NB4 (cell line): ENCODE data around the gene KRT38.

ENCODE experiments used
- MYC ChIP-seq: IDR thresholded peaks from 2 replicates; pipeline ENCODE4 v1.6.1; 2011; ENCODE audit warnings: low read depth, low read length
- POLR2A ChIP-seq: IDR thresholded peaks from 2 replicates; pipeline ENCODE4 v1.6.1; 2011; ENCODE audit warnings: mild to moderate bottlenecking; ENCODE audit not compliant: insufficient read length; ENCODE audit errors: extremely low read depth
- TF ChIP-seq, protein P1 (sequence below): IDR thresholded peaks from one replicate; pipeline ENCODE4 v1.5.1; 2012; ENCODE audit warnings: low read depth, low read length
- TF ChIP-seq, protein P2 (sequence below): IDR thresholded peaks from 2 replicates; pipeline ENCODE4 v1.6.1; 2011; ENCODE audit warnings: low read depth, low read length

DNA sequence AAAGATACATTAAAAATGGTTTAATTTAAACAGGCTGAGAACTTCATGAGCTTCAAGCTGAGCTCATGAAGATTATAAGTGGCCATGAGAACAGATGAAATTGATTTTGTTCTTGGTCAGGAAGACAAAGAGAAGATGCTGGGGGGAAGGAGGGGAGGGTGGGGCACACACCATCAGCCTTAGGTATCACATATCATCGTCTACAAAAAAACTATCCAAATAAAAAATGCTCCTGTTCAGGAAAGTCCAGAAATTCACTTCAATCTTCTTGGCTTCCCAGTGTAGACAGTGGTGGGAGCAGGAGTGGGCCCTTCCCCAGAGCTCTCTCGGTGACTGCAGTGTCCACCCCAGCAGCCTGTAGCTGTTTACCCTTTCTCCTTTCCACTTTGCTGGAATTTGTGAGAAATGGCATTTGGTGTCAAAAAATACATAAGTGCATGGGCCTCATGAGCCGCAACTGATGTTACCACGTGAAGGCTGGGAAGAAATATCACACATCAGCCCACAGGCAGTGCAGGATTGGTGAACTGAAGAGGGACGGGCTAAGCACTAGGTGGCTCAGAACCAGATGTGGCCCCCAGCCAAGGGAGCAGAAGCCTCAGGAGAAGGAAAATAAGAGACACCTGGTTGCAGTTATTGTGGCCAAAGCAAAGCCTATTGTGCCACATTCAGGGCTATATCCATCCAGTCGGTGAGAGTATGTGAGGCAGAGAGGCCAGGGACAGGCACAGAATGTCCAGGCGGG is 22.5 kb downstream of the KRT38 start:
- TF ChIP-seq, protein P1, sequence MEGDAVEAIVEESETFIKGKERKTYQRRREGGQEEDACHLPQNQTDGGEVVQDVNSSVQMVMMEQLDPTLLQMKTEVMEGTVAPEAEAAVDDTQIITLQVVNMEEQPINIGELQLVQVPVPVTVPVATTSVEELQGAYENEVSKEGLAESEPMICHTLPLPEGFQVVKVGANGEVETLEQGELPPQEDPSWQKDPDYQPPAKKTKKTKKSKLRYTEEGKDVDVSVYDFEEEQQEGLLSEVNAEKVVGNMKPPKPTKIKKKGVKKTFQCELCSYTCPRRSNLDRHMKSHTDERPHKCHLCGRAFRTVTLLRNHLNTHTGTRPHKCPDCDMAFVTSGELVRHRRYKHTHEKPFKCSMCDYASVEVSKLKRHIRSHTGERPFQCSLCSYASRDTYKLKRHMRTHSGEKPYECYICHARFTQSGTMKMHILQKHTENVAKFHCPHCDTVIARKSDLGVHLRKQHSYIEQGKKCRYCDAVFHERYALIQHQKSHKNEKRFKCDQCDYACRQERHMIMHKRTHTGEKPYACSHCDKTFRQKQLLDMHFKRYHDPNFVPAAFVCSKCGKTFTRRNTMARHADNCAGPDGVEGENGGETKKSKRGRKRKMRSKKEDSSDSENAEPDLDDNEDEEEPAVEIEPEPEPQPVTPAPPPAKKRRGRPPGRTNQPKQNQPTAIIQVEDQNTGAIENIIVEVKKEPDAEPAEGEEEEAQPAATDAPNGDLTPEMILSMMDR = no peak
- TF ChIP-seq, protein P2, sequence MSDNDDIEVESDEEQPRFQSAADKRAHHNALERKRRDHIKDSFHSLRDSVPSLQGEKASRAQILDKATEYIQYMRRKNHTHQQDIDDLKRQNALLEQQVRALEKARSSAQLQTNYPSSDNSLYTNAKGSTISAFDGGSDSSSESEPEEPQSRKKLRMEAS = no peak
- TF ChIP-seq POLR2A = no peak
- TF ChIP-seq MYC = no peak
